Measurements from ENCODE around the gene JARID2.

- no peak for TF ChIP-seq CTCF (IDR thresholded peaks at IDR 0.05)
- no peak for TF ChIP-seq POLR2A (IDR thresholded peaks at IDR 0.05)
Observed at GRCh38 chr6:15501826-15502445, 256.1 kb downstream of the JARID2 start.

Measured in heart left ventricle (tissue), 13 donors.